Neutrophil (primary cell): ENCODE measurements around the gene DENND1A.

ENCODE experiments used
- H3K27ac ChIP-seq: fragments of 200-600 bp; sonication (generic); 2 replicates; pipeline ENCODE4 v1.5.1; 2016; ENCODE audit warnings: mild to moderate bottlenecking, moderate library complexity
- H3K27me3 ChIP-seq: fragments of 200-600 bp; sonication (generic); 2 replicates; pipeline ENCODE4 v1.6.0; 2016; ENCODE audit warnings: mild to moderate bottlenecking
- H3K36me3 ChIP-seq: fragments of 200-600 bp; sonication (generic); 2 replicates; pipeline ENCODE4 v1.5.1; 2017
- H3K4me1 ChIP-seq, 2 experiments: fragments of 200-600 bp in 1 of 2; sonication (generic) in 1 of 2; 1 replicate in 1 of 2; 2 replicates in 1 of 2; pipeline versions ENCODE4 v1.5.1 to v1.6.1; 2013 to 2016; ENCODE audit warnings: low read depth in 1 of 2, low read length in 1 of 2, mild to moderate bottlenecking in 1 of 2, moderate library complexity in 1 of 2; ENCODE audit not compliant: control insufficient read depth in 1 of 2, insufficient read depth in 1 of 2
- H3K4me3 ChIP-seq, 2 experiments: fragments of 200-600 bp in 1 of 2; sonication (generic) in 1 of 2; 1 replicate in 1 of 2; 2 replicates in 1 of 2; pipeline ENCODE4 v1.5.1; 2013 to 2016; ENCODE audit warnings: low read depth in 1 of 2, low read length in 1 of 2, mild to moderate bottlenecking in 1 of 2, moderate library complexity in 1 of 2
- H3K9me3 ChIP-seq: fragments of 200-600 bp; sonication (generic); 2 replicates; pipeline ENCODE4 v1.5.1; 2016
- CTCF ChIP-seq: fragments of 200-600 bp; sonication (generic); IDR thresholded peaks from 2 replicates; pipeline ENCODE4 v1.5.1; 2016; ENCODE audit warnings: antibody characterized with exemption

DENND1A gene

GRCh38 chr9:123453076-123453667 is 476.8 kb downstream of the DENND1A start:
- Histone ChIP-seq H3K9me3 (no peaks in the 10 kb centered on the region), H3K4me1 (peaks cover 4 to 5% of the 10 kb centered on the region in 2 experiments)
- no peak for TF ChIP-seq CTCF

GRCh38 chr9:123450996-123451395 is 478.9 kb downstream of the DENND1A start:
- no peak overlapping the region for H3K4me3 ChIP-seq
- H3K27ac ChIP-seq, result no peak overlapping the region
- peaks cover 54% of the 10 kb centered on the region for H3K36me3 ChIP-seq
- H3K9me3 ChIP-seq, result no peaks in the 10 kb centered on the region
- TF ChIP-seq CTCF, result no peak
- no peaks in the 10 kb centered on the region for H3K27me3 ChIP-seq
- peaks cover 4 to 5% of the 10 kb centered on the region in 2 experiments for H3K4me1 ChIP-seq

More at GRCh38 chr9:123453076-123453667, 476.8 kb downstream of the DENND1A start:
- H3K36me3 ChIP-seq, result peaks cover 55% of the 10 kb centered on the region
- H3K27me3 ChIP-seq, result no peaks in the 10 kb centered on the region
- no peak overlapping the region for H3K4me3 ChIP-seq
- no peak overlapping the region for H3K27ac ChIP-seq

GRCh38 chr9:123450098-123450770 is 479.7 kb downstream of the DENND1A start:
- Histone ChIP-seq H3K4me1 (peaks cover 4 to 5% of the 10 kb centered on the region in 2 experiments), H3K9me3 (no peaks in the 10 kb centered on the region), H3K36me3 (peaks cover 54% of the 10 kb centered on the region), H3K27ac (no peak overlapping the region), H3K4me3 (no peak overlapping the region), H3K27me3 (no peaks in the 10 kb centered on the region)
- TF ChIP-seq CTCF, result no peak

GRCh38 chr9:123447934-123448646 is 481.8 kb downstream of the DENND1A start:
- Histone ChIP-seq H3K27me3 (no peaks in the 10 kb centered on the region), H3K36me3 (peaks cover 50% of the 10 kb centered on the region), H3K9me3 (no peaks in the 10 kb centered on the region), H3K27ac (no peak overlapping the region), H3K4me1 (peaks cover 4 to 5% of the 10 kb centered on the region in 2 experiments), H3K4me3 (no peak overlapping the region)
- no peak for TF ChIP-seq CTCF

GRCh38 chr9:123445981-123446610 is 483.8 kb downstream of the DENND1A start:
- Histone ChIP-seq H3K4me1 (no peaks in the 10 kb centered on the region), H3K27ac (no peak overlapping the region)
- TF ChIP-seq CTCF, result no peak

More at GRCh38 chr9:123445981-123446610, 483.8 kb downstream of the DENND1A start:
- H3K9me3 ChIP-seq, result no peaks in the 10 kb centered on the region
- H3K4me3 ChIP-seq, result no peak overlapping the region
- H3K36me3 ChIP-seq, result peaks cover 38% of the 10 kb centered on the region
- no peaks in the 10 kb centered on the region for H3K27me3 ChIP-seq
